GM18526 (cell line): ENCODE results near the gene DAGLA.

Source experiments
- POLR2A ChIP-seq: IDR thresholded peaks from 3 replicates; pipeline ENCODE4 v1.6.1; 2011; ENCODE audit not compliant: insufficient read length; ENCODE audit errors: extremely low read depth

Gene DAGLA

GRCh38 chr11:61684870-61685616 is 4.9 kb downstream of the DAGLA start:
- no peak for TF ChIP-seq POLR2A

- no peak for TF ChIP-seq POLR2A
Observed at GRCh38 chr11:61685617-61685967, 5.4 kb downstream of the DAGLA start.

GRCh38 chr11:61686066-61686465 is 5.9 kb downstream of the DAGLA start:
- no peak for TF ChIP-seq POLR2A

GRCh38 chr11:61686469-61686868 is 6.3 kb downstream of the DAGLA start:
- TF ChIP-seq POLR2A = no peak

- TF ChIP-seq POLR2A = no peak
Observed at GRCh38 chr11:61687420-61687819, 7.2 kb downstream of the DAGLA start.

GRCh38 chr11:61688365-61689163 is 8.4 kb downstream of the DAGLA start:
- no peak for TF ChIP-seq POLR2A

- TF ChIP-seq POLR2A = no peak
Observed at GRCh38 chr11:61689164-61689496, 8.9 kb downstream of the DAGLA start.

GRCh38 chr11:61690706-61691379 is 10.7 kb downstream of the DAGLA start:
- TF ChIP-seq POLR2A = no peak

GRCh38 chr11:61691380-61692156 is 11.4 kb downstream of the DAGLA start:
- no peak for TF ChIP-seq POLR2A

GRCh38 chr11:61693922-61694601 is 13.9 kb downstream of the DAGLA start:
- TF ChIP-seq POLR2A = no peak

- no peak for TF ChIP-seq POLR2A
Observed at GRCh38 chr11:61694602-61694939, 14.4 kb downstream of the DAGLA start.

GRCh38 chr11:61694946-61695706 is 14.9 kb downstream of the DAGLA start:
- TF ChIP-seq POLR2A = no peak

GRCh38 chr11:61695917-61696316 is 15.7 kb downstream of the DAGLA start:
- no peak for TF ChIP-seq POLR2A

GRCh38 chr11:61696602-61697001 is 16.4 kb downstream of the DAGLA start:
- TF ChIP-seq POLR2A = no peak
